ENCODE data around the gene LRRC70. TPM values are rescaled to one million over a fixed set of nuclear protein-coding genes. Genes with fewer than 3 reads are reported as not detected.

Gene LRRC70
- total RNA-seq, 4 donors from 2014 or later: 1.0 to 4.5 (median 3.0) TPM

GRCh38 chr5:62569470-62569869, 9.1 kb upstream of the LRRC70 start:
- DNase-seq (ENCODE audit: low spot score in 2 of 2): no peak
- no peak for TF ChIP-seq POLR2A (IDR thresholded peaks at IDR 0.05)
- no peak for TF ChIP-seq CTCF (IDR thresholded peaks at IDR 0.05)
- H3K4me3 ChIP-seq (ENCODE audit: low read depth, poor library complexity, severe bottlenecking): no peak overlapping the region
- whole genome bisulfite sequencing, 2 donors: 62 to 71% methylated on average over 1 of the region's 1 CpG
- intact Hi-C loops (cut with DNase I; ENCODE audit: low total_unique reads): no loop called here

- TF ChIP-seq POLR2A (IDR thresholded peaks at IDR 0.05) (no peak), CTCF (IDR thresholded peaks at IDR 0.05) (no peak)
- WGBS, 2 donors: 87% methylated on average over 9 of the region's 9 CpGs
- intact Hi-C loops (cut with DNase I; ENCODE audit: low total_unique reads): no loop called here
- no peak for DNase-seq (ENCODE audit: low spot score in 2 of 2)
- no peak overlapping the region for H3K4me3 ChIP-seq (ENCODE audit: low read depth, poor library complexity, severe bottlenecking)
Observed at GRCh38 chr5:62572918-62573514, 5.6 kb upstream of the LRRC70 start.

- intact Hi-C loops (cut with DNase I; ENCODE audit: low total_unique reads): no loop called here
- H3K4me3 ChIP-seq (ENCODE audit: low read depth, poor library complexity, severe bottlenecking): no peak overlapping the region
- no peak for DNase-seq (ENCODE audit: low spot score in 2 of 2)
- TF ChIP-seq CTCF (IDR thresholded peaks at IDR 0.05) (no peak), POLR2A (IDR thresholded peaks at IDR 0.05) (no peak)
- WGBS, 2 donors: 86 to 94% methylated on average over 2 of the region's 2 CpGs
Observed at GRCh38 chr5:62574599-62574998, 4.0 kb upstream of the LRRC70 start.

GRCh38 chr5:62575066-62575465, 3.6 kb upstream of the LRRC70 start:
- intact Hi-C loops (cut with DNase I; ENCODE audit: low total_unique reads): no loop called here
- WGBS, 2 donors: 83 to 86% methylated on average over 2 of the region's 2 CpGs
- TF ChIP-seq POLR2A (IDR thresholded peaks at IDR 0.05) (no peak), CTCF (IDR thresholded peaks at IDR 0.05) (no peak)
- DNase-seq (ENCODE audit: low spot score in 2 of 2): no peak
- H3K4me3 ChIP-seq (ENCODE audit: low read depth, poor library complexity, severe bottlenecking): no peak overlapping the region

GRCh38 chr5:62575489-62575888, 3.1 kb upstream of the LRRC70 start:
- intact Hi-C loops (cut with DNase I; ENCODE audit: low total_unique reads): no loop called here
- H3K4me3 ChIP-seq (ENCODE audit: low read depth, poor library complexity, severe bottlenecking): no peak overlapping the region
- no peak for DNase-seq (ENCODE audit: low spot score in 2 of 2)
- TF ChIP-seq CTCF (IDR thresholded peaks at IDR 0.05) (no peak), POLR2A (IDR thresholded peaks at IDR 0.05) (no peak)
- WGBS, 2 donors: 39 to 45% methylated on average over 1 of the region's 1 CpG

- WGBS, 2 donors: 87% methylated on average over 4 of the region's 4 CpGs
- intact Hi-C loops (cut with DNase I; ENCODE audit: low total_unique reads): no loop called here
Observed at GRCh38 chr5:62576570-62577170, 1.9 kb upstream of the LRRC70 start.

More at GRCh38 chr5:62576570-62577170, 1.9 kb upstream of the LRRC70 start:
- TF ChIP-seq CTCF (IDR thresholded peaks at IDR 0.05) (no peak), POLR2A (IDR thresholded peaks at IDR 0.05) (no peak)
- no peak overlapping the region for H3K4me3 ChIP-seq (ENCODE audit: low read depth, poor library complexity, severe bottlenecking)
- no peak for DNase-seq (ENCODE audit: low spot score in 2 of 2)
